Measurements from ENCODE around the gene HTR2A. TPM values are rescaled to one million over a fixed set of nuclear protein-coding genes. Genes with fewer than 3 reads are reported as not detected.

HTR2A gene
- total RNA-seq, 4 donors from 2014 or later: 0.27 to 1.7 (median 0.35) TPM; not detected in 1

DNA sequence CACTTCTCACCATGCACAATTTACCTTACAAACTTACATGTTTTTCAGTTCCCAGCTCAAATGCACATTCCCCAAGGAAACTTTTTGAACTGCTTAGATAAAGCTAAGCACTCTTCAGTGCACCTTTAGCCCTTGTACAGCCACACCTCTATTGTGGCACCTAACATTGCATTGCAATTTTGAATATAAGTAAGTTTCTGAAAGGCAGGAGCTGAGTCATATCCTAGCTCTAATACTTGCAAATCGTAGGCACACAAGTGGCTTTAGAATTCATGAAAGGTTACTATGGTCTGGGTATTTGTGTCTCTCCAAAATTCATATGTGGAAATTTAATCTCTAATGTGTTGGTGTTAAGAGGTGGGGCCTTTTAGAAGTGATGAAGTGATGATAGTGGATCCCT is 95.0 kb downstream of the HTR2A start:
- Histone ChIP-seq H3K4me1 (peaks cover 0 to 8% (median 0%) of the 10 kb centered on the region in 4 donors), H3K27me3 (no peaks in the 10 kb centered on the region), H3K27ac (no peak overlapping the region), H3K36me3 (no peaks in the 10 kb centered on the region), H3K4me3 (no peak overlapping the region), H3K9me3 (no peaks in the 10 kb centered on the region)
- TF ChIP-seq CTCF (IDR thresholded peaks at IDR 0.05) (no peak), POLR2A (IDR thresholded peaks at IDR 0.05) (no peak)
- DNase-seq: no peak

GRCh38 chr13:46799139-46799538 is 97.7 kb downstream of the HTR2A start:
- H3K27me3 ChIP-seq: no peaks in the 10 kb centered on the region
- DNase-seq: no peak
- no peaks in the 10 kb centered on the region for H3K36me3 ChIP-seq
- H3K4me3 ChIP-seq: no peak overlapping the region
- H3K4me1 ChIP-seq: peaks cover 0 to 29% (median 3%) of the 10 kb centered on the region in 4 donors
- TF ChIP-seq CTCF (IDR thresholded peaks at IDR 0.05) (no peak), POLR2A (IDR thresholded peaks at IDR 0.05) (no peak)
- H3K27ac ChIP-seq: no peak overlapping the region
- no peaks in the 10 kb centered on the region for H3K9me3 ChIP-seq

DNA sequence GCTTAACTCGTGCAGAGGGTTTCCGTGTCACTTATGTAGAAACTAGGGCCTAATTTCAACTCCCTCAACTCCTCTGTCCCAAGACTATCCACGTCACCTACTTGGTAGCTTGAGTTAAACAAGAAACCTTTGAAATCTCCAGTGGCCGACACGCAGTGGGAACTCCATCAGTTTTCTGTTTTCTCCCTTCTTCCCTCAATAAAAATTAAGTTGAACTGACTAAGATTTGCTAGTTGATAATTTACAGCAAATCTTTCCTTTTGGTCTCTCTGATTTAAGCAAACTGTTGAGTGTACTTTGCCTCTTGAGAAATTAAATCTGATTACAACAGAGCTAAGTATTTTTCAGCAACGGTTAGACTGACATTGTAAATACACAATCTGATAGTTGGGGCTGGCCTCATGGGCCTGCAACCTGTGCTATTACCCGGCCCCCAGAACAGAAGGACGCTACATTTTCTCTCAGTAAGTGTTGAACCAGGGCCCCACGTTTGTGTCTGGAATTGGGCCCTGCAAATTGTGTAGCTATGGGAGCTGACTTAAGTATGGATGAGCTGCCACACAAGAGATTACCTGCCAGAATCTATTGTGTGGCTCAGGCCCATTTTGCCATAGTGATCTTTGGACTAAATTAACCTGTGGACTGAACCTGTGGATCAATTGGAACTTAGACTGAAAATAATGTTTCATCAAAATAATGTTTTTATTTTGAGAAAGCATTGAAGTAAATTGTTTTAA is 99.2 kb downstream of the HTR2A start:
- TF ChIP-seq CTCF (IDR thresholded peaks at IDR 0.05) (no peak), POLR2A (IDR thresholded peaks at IDR 0.05) (no peak)
- no peak for DNase-seq
- Histone ChIP-seq H3K9me3 (no peaks in the 10 kb centered on the region), H3K36me3 (no peaks in the 10 kb centered on the region), H3K4me1 (peaks cover 0 to 29% (median 3%) of the 10 kb centered on the region in 4 donors), H3K27me3 (no peaks in the 10 kb centered on the region), H3K27ac (peak overlapping the region; percentile 80 to 92 (median 88)), H3K4me3 (peak overlapping the region; percentile 77 to 90 (median 83))

- Histone ChIP-seq H3K4me1 (peaks cover 0 to 29% (median 3%) of the 10 kb centered on the region in 4 donors), H3K36me3 (no peaks in the 10 kb centered on the region), H3K4me3 (peak within 1 kb of the TSS; percentile 77 to 90 (median 83)), H3K27ac (peak within 1 kb of the TSS; percentile 80 to 92 (median 88)), H3K9me3 (no peaks in the 10 kb centered on the region), H3K27me3 (no peaks in the 10 kb centered on the region)
- TF ChIP-seq POLR2A (IDR thresholded peaks at IDR 0.05): peak; percentile 68 to 83
- TF ChIP-seq CTCF (IDR thresholded peaks at IDR 0.05): peak in 2 of 6 experiments; percentile 3 to 4
- DNase-seq: peak; percentile 94 to 97 (median 94)
Observed at GRCh38 chr13:46796515-46797474, 100.1 kb downstream of the HTR2A start, which contains the start of gene ESD. TSS of gene ESD (minus strand) at chr13:46797161. CDS start at chr13:46791413, 5,748 bp downstream.

- TF ChIP-seq POLR2A (IDR thresholded peaks at IDR 0.05) (no peak), CTCF (IDR thresholded peaks at IDR 0.05) (no peak)
- H3K36me3 ChIP-seq: peaks cover 0 to 5% (median 0%) of the 10 kb centered on the region in 3 donors
- H3K27me3 ChIP-seq: no peaks in the 10 kb centered on the region
- H3K4me1 ChIP-seq: peaks cover 0 to 29% (median 3%) of the 10 kb centered on the region in 4 donors
- no peak for DNase-seq
- H3K4me3 ChIP-seq: peak overlapping the region; percentile 77 to 90 (median 83)
- H3K27ac ChIP-seq: peak overlapping the region; percentile 80 to 92 (median 88)
- H3K9me3 ChIP-seq: no peaks in the 10 kb centered on the region
Observed at GRCh38 chr13:46796129-46796514, 100.7 kb downstream of the HTR2A start.
